ENCODE results near the gene SEC14L3. TPM values are rescaled to one million over a fixed set of nuclear protein-coding genes. Genes with fewer than 3 reads are reported as not detected.

Gene SEC14L3
- total and polyA plus RNA-seq, 2 of the 4 experiments (the other 2 are of a cell fraction): not detected

DNA sequence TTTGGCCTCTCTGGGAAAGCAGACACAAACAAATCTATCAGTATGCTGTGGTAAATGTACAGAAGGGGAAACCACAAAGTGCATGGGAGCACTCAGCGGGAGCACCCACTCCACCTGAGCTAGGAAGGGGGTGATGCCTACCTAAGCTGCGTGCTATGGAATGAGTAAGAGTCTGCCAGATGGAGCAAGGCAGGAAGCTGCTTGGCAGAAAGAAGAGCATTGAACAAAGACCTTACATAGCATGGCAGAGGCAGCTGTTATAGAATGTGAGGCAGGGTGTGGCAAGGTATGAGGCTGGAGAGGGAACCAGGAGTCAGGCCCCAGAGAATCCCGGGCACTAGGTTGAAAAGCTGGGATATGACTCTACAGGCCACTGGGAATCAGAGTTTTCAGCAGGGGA lies 60.0 kb downstream of the SEC14L3 start:
- H3K9me3 ChIP-seq (ENCODE audit: control insufficient read depth, insufficient read depth, low read length): no peaks in the 10 kb centered on the region
- ATAC-seq (ENCODE audit: low read depth) (no peak), DNase-seq (no peak)
- no peak overlapping the region for H2BK5ac ChIP-seq (ENCODE audit: low read depth, low read length, poor library complexity, severe bottlenecking)
- no peaks in the 10 kb centered on the region; the same call in 1 of the 2 replicates for H4K20me1 ChIP-seq (ENCODE audit: insufficient read depth, low read length)
- no peaks in the 10 kb centered on the region for H3K27me3 ChIP-seq (ENCODE audit: control insufficient read depth, insufficient read depth, low read length)
- H3K9me1 ChIP-seq (ENCODE audit: insufficient read depth, low read length): peaks cover 11% of the 10 kb centered on the region
- no peak overlapping the region for H2BK15ac ChIP-seq (ENCODE audit: low read depth, low read length)
- H3K36me3 ChIP-seq (ENCODE audit: control insufficient read depth, insufficient read depth, low read length): peaks cover 59% of the 10 kb centered on the region
- no peak overlapping the region for H3K9ac ChIP-seq (ENCODE audit: low read depth, low read length)
- no peak overlapping the region for H3K4me2 ChIP-seq (ENCODE audit: low read depth, low read length)
- no peak overlapping the region for H2BK120ac ChIP-seq (ENCODE audit: low read depth, low read length)
- no peak overlapping the region for H3K4me3 ChIP-seq (ENCODE audit: insufficient read depth, low read depth, low read length)
- intact Hi-C loops (cut with micrococcal nuclease): no loop called here
- no peak overlapping the region for H3K27ac ChIP-seq (ENCODE audit: insufficient read depth, low read length)
- H3K4ac ChIP-seq (ENCODE audit: low read depth, low read length): no peak overlapping the region
- TF ChIP-seq, protein P1, sequence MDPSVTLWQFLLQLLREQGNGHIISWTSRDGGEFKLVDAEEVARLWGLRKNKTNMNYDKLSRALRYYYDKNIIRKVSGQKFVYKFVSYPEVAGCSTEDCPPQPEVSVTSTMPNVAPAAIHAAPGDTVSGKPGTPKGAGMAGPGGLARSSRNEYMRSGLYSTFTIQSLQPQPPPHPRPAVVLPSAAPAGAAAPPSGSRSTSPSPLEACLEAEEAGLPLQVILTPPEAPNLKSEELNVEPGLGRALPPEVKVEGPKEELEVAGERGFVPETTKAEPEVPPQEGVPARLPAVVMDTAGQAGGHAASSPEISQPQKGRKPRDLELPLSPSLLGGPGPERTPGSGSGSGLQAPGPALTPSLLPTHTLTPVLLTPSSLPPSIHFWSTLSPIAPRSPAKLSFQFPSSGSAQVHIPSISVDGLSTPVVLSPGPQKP (IDR thresholded peaks at IDR 0.05; ENCODE audit: borderline replicate concordance, low read depth, low read length): no peak
- no peak for TF ChIP-seq SMC3 (IDR thresholded peaks at IDR 0.05; ENCODE audit: low read depth, low read length)
- no peak for TF ChIP-seq BHLHE40 (IDR thresholded peaks at IDR 0.05; ENCODE audit: low read depth, low read length)
- TF ChIP-seq, protein P2, sequence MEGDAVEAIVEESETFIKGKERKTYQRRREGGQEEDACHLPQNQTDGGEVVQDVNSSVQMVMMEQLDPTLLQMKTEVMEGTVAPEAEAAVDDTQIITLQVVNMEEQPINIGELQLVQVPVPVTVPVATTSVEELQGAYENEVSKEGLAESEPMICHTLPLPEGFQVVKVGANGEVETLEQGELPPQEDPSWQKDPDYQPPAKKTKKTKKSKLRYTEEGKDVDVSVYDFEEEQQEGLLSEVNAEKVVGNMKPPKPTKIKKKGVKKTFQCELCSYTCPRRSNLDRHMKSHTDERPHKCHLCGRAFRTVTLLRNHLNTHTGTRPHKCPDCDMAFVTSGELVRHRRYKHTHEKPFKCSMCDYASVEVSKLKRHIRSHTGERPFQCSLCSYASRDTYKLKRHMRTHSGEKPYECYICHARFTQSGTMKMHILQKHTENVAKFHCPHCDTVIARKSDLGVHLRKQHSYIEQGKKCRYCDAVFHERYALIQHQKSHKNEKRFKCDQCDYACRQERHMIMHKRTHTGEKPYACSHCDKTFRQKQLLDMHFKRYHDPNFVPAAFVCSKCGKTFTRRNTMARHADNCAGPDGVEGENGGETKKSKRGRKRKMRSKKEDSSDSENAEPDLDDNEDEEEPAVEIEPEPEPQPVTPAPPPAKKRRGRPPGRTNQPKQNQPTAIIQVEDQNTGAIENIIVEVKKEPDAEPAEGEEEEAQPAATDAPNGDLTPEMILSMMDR (conservative IDR thresholded peaks at IDR 0.05; ENCODE audit: low read depth, low read length): no peak
- TF ChIP-seq RAD21 (IDR thresholded peaks at IDR 0.05; ENCODE audit: low read length): no peak
- TF ChIP-seq CEBPB (IDR thresholded peaks at IDR 0.05; ENCODE audit: low read depth, low read length): no peak
- no peak for TF ChIP-seq FOS (IDR thresholded peaks at IDR 0.05; ENCODE audit: low read depth, low read length)
- no peak for TF ChIP-seq RFX5 (IDR thresholded peaks at IDR 0.05; ENCODE audit: low read depth, low read length)
- TF ChIP-seq NFE2L2 (IDR thresholded peaks at IDR 0.05; ENCODE audit: low read depth, low read length): no peak
- TF ChIP-seq MAZ (IDR thresholded peaks at IDR 0.05; ENCODE audit: borderline replicate concordance, low read depth, low read length): no peak
- TF ChIP-seq, protein P3, sequence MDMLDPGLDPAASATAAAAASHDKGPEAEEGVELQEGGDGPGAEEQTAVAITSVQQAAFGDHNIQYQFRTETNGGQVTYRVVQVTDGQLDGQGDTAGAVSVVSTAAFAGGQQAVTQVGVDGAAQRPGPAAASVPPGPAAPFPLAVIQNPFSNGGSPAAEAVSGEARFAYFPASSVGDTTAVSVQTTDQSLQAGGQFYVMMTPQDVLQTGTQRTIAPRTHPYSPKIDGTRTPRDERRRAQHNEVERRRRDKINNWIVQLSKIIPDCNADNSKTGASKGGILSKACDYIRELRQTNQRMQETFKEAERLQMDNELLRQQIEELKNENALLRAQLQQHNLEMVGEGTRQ (IDR thresholded peaks at IDR 0.05; ENCODE audit: low read depth, low read length): no peak
- no peak for TF ChIP-seq MAFK (IDR thresholded peaks at IDR 0.05; ENCODE audit: low read depth, low read length)
- TF ChIP-seq MXI1 (IDR thresholded peaks at IDR 0.05; ENCODE audit: borderline replicate concordance, low read depth, low read length): no peak
- no peak for TF ChIP-seq POLR2A (IDR thresholded peaks at IDR 0.05; ENCODE audit: low read depth, low read length)
- TF ChIP-seq RCOR1 (IDR thresholded peaks at IDR 0.05; ENCODE audit: insufficient replicate concordance, low read length): no peak
- TF ChIP-seq CHD1 (IDR thresholded peaks at IDR 0.05; ENCODE audit: low read depth, low read length): no peak
- no peak overlapping the region for H4K5ac ChIP-seq (ENCODE audit: low read depth, low read length)
- no peak overlapping the region for H3K18ac ChIP-seq (ENCODE audit: low read depth, low read length)
- 90% methylated on average over 2 of the region's 3 CpGs; no CpG with 5 or more reads in 1 of the 2 experiments for WGBS, 2 experiments (ENCODE audit: extremely low coverage in 2 of 2, insufficient read length in 1 of 2)
- no peak overlapping the region for H2BK20ac ChIP-seq (ENCODE audit: low read depth, low read length)
- POLR2A ChIA-PET (ENCODE audit: unreplicated experiment): no interaction called here
- CTCF ChIA-PET: no interaction called here
- no peak overlapping the region for H2AK9ac ChIP-seq (replicated peaks; ENCODE audit: low read depth, low read length, poor library complexity)
- peaks cover 18 to 42% of the 10 kb centered on the region in 2 experiments for H3K79me1 ChIP-seq (ENCODE audit: low read depth in 1 of 2, low read length in 2 of 2)
- no TSS peak for BruUV-seq (replicated peaks)
- dilution Hi-C loops (cut with HindIII; ENCODE audit: low sequenced_read_pairs, unreplicated experiment): no loop called here
- no peak overlapping the region for H3K14ac ChIP-seq (replicated peaks; ENCODE audit: low read depth, low read length)
- H2AFZ ChIP-seq (replicated peaks; ENCODE audit: low read length, poor library complexity): no peak overlapping the region
- no peak overlapping the region for H3K56ac ChIP-seq (ENCODE audit: extremely low read depth, insufficient read depth, low read length)
- H3K23ac ChIP-seq (ENCODE audit: low read depth, low read length): no peak overlapping the region
- no peak overlapping the region for H4K91ac ChIP-seq (ENCODE audit: insufficient read depth, low read depth, low read length)
- no peak overlapping the region for H4K8ac ChIP-seq (ENCODE audit: low read depth in 2 of 2, low read length in 2 of 2)
- no peak overlapping the region for H2AK5ac ChIP-seq (ENCODE audit: low read depth, low read length)
- in situ Hi-C loops (cut with MboI; ENCODE audit: low sequenced_read_pairs): no loop called here
- H3K4me1 ChIP-seq (ENCODE audit: control insufficient read depth, insufficient read depth, low read length): peaks cover 8% of the 10 kb centered on the region
